T-helper 9 cell (primary cell): ENCODE results near the gene GRP.

Source experiments
- DNase-seq: peaks from one replicate; pipeline ENCODE4 v3.0.0-alpha.2; 2020

Gene GRP

DNA sequence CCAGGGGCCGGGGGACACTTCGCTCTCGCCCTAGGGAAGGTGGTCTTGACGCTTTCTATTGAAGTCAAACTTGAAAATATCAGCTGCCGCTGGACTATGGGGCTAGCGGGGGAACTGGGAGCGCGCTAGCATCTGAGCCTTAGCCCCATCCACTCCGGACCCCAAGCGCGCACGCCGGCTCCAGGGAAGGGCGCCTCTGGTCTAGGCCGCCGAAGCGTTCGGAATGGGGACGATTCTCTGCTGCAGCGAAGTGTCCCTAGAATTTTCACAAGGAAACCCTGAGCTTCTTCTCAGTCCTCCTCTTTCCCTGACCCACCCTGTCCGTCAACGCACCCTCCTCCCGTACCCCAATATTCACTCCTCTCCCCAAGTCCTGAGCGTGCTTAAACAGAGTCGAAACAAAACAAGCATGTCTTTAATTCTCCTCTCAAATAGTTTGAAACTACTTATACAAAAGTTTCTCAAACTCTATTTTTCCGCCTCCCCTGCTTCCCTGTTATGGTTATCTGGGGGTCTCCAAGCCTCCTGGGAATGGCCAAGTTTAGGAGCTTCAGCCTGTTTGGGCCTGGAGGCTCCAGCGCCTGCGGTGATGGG, 48.3 kb downstream of the GRP start:
- no peak for DNase-seq

DNA sequence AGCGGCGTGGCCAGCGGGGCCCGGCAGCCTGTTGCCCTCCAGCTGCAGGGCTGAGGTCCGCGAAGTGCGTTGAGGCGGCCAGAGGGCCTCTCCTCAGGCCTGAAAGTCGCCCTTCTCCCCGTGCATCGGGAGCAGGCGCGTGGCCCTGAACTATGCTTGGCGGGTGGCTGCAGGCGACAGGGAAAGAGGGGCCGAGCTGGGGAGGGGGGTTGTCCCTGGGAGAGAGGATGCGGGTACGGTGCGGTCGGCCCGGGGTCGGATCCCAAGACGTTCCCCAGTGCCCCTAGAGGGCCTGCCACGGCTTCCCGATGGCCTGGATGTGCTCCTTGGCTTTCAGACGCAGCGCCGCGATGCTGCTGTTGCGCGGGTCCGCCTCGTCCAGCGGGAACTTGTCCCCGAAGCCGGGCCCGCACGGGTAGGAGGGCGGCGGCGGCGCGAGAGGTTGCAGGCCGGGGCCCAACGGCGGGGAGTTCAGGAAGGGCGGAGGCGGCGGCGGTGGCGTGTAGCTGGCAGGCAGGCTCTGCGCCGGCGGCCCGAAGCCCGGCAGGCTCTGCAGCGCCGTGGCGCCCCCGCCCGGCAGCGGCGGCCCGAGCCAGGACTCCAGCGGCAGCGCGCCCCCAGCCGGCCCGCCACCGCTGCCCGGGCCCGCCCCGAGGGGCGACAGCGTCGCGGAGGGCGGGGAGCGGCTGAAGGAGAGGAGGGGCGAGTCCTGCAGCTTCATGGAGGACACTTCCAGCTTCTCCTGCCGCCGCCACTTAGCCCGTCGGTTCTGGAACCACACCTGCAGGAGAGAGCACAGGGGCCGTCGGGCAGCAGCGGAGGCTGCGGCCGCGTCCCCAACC, 49.0 kb downstream of the GRP start:
- no peak for DNase-seq

DNA sequence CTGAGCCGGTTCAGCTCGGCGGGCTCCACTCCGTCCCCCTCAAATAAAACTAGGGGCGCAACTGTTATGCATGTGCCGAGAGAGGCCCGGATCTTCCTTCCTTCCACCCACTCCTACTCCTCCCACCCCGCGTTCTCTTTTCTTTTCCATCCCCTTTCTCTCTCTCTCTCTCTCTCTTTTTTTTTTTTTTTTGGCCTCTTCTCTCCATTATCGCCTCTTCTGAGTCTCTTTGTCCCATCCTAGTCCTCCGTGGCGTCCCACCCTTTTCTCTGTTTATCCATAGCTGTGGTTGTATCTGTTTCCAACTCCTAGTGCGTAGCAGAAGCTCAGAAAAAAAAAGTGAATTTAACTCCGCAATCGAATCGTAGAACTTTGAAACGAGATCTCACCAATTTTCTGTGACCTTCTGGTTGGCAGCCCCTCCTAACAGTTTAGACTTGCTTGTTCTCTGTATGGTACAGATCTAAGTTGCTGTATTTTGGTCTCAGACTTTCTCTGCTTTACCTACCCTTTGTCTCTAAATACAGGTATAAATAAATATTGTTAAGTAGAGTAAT, 49.7 kb downstream of the GRP start:
- no peak for DNase-seq

DNA sequence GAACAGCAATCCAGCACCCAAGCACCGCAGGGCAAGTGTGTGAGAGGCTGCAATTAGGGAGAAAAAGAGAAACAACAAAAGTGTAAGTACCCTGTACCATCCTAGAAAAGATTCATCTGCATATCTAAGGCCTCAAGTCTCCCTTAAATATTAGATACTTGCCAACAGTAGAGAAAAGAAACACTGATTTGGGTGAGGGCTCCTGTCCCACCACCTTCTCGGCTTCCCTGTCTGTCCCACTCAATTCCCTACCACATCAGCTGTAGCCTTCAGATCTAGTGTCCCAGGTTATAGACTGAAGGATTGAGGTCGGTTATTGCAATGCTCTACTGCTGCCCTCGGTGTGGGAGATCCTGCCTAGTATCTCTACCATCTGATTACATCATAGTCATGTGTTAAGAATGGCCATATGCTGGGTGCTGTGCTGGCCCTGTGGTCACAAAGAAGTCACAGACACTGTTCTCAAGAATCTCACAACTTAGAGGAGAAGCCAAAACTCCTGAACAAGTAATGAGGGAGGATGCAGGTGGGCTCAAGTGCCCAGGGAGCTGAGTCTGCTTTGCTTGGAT, 50.8 kb downstream of the GRP start:
- no peak for DNase-seq

DNA sequence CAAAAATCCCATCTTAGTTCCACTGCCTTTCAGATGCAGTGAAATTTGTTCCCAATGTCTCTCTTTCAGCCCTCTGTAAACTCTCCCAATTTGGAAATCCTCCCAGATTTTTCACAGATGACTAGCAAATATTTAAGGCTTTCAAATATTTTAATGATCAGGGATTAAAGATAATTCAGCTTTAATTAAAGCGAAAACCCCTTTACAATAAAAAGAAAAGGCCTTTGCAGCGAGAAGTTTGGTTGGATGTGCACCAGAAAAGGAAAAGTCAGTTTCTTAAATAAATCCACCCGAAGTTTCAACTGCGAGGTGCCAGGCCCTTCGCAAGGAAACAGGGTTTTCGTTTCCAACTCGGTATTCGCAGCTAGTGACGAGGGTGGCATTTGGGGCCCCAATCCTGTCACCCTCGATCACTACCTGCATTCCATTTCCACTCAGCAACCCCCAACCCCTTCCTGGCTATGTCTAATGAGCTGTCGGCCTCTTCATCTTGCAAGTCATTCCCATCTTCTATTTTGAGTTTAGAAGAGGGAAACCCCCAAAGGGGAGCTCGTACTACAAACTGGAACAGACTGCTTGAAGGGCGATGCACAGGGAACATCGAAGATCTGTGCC, 51.8 kb downstream of the GRP start:
- no peak for DNase-seq

DNA sequence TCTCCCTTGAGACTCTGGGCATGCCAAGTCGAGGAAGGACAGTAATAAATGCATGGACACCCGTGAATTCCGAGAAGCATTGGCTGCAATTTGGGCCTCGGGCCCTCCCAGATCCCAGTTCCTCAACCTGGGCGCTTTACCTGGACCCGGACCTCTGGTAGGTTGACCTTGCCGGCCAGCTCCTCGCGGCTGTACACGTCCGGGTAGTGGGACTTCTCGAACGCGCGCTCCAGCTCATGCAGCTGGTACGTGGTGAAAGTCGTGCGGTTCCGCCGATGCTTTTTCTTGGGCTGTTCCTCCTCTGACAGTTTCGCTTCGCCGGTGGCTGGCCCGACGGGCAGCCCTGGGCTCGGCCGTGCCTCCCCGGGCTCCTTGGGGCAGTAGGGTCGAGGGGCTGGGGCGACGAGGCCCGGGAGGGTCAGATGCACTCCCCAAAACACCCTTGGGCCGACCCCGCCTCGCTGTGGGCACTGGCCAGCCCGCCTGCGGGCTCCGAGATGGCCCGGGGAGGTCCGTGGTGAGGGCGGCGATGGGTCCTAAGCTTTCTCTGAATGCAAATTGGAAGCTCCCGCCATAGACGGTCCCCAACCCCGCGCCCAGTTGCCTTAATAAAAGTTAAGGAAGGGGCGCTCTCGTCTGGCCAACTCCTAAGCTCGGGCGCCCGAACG, 52.4 kb downstream of the GRP start:
- no peak for DNase-seq

DNA sequence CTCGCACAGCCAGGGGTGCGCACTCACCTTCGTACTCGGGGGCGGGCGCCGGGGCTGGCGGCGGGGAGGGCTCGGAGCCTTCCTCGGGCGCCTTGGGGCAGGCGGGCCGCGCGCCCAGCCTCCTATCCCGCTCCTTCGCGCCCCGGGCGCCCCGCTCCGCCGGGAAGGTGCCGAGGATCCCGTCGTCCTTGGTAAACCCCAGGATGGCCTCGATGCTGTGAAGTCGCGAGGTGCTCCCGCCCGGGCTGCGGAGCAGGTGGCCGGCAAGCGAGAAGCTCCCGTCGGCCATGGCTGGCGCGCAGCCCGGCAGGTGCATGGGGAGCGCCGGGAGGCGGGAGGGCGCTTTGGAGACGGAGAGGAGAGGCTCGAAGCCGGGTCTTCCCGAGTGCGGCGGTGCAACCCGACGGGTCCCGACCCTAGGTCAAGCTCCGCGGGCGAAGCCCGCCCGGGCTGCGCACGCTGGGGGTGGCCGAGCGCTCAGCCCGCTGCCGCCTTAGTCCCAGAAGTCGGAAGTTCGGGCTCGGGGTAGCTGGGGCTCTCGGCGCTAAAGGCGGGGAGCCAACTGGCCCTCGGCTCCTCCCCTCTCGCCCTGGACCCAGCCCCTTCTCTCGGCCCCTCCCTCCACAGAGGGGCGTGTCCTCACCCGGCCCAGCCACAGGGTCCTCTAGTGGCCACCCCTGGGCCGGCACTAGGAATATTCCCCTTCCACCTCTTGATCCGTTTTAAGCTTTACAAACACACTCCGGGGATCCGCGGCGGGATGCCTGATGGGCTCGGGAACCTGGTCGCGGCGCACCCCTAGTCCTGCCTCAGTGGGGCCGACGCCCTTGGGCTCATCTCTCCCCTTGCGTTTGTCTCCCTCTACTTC, 53.2 kb downstream of the GRP start, which contains the start of gene RAX:
TSS of gene RAX (minus strand) at position 564 of the 868 bp plus-strand sequence. CDS start at position 316, 248 bp downstream.
- no peak for DNase-seq

DNA sequence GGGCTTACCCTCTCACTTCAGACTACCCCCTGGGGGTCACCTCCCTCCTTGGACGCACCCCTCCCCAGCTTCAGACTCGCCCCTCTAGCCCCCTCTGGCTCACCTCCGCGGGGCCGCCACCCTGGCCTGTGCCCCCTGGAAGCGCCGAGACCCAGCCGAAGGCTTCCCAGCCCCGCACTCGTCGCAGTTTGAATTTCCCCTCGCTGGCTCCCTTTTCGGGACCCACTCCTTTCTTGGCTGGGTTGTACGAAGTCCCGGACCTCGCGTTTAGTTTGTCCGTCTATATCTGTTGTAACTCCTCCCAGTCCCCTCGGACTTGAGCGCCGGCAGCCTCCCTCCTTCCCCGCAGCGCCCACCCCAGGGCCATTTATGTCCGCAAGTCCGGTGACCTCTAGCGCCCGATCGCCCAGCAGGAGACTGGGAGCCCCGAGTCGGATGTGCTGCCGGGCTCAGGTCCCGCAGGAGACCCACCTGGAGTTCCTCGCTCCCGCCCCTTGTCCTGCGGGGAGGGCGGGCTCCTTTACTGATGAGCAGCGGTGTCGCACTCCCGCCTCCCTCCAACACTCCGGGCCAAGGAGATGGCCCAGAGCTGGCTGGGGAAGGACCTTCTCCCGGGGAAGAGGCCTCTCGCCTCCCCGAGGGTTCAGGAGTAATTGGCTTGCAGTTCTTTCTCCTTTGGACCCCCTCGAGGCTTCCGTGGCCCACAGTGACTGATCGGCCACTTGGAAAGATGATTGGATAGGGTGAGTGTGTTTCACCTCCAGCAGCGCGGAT, 54.0 kb downstream of the GRP start:
- DNase-seq, result no peak

DNA sequence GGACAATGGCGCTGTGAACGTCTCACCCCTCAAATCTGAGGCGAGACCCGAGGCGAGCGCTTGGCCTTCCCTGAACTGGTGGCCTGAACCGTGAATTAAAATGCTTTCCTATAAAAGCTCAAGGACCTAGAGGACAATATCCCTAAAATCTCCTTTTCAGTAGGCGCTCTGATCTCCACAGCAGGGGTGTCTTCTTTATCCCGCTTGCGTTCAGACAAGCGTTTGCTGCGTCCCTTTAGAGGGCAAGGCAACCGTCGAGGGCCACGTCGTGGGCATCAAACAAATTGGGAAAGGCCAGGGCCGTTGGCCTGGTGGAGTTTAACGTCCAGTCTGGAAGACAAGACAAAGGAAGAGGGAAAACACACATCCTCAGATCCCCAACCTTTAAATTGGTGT, 54.6 kb downstream of the GRP start:
- no peak for DNase-seq

DNA sequence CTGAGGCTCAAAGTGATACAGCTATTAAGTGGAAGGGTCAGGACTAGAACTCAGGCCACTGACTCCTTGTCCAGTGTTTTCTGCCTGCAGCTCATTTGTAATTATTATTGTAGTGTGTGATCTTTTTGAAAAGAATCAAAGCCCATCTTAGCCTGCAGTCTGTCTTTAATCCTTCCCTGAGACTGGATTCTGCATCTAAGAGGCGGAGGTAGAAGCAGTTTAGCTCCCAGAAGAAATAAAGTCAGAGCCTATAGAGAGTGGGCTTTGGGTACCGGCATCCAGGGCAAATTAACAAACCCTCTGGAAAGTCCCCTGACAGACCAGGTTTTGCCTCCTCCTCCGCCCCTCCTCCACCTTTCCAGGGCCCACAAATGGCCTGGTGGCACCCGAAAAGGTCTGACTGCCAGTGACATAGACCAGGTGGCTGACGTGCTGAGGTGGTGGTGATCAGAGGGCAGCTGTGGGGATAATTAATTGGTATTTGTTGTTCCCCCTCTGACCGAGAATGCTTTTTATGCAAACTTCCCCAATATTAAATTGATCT, 55.5 kb downstream of the GRP start:
- no peak for DNase-seq

DNA sequence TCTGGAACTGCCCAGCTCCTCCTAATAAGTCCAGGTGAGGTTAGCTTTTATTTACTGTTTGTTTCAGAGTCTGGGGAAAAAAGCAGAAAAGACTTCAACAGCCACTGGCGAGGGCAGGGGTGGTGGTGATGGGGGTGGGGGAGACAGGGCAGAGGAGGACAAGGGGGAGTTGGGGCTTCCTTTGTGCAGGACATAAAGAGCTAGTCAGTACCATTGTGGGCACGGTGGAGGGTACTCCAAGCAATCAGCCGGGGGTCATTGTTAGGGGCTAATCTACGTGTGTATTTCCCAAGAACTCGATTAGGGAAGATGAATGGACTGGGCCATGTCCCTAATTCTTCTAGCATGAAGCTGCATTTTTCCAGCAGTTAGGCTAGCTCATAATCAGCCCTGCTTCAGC, 56.1 kb downstream of the GRP start:
- DNase-seq, result no peak

DNA sequence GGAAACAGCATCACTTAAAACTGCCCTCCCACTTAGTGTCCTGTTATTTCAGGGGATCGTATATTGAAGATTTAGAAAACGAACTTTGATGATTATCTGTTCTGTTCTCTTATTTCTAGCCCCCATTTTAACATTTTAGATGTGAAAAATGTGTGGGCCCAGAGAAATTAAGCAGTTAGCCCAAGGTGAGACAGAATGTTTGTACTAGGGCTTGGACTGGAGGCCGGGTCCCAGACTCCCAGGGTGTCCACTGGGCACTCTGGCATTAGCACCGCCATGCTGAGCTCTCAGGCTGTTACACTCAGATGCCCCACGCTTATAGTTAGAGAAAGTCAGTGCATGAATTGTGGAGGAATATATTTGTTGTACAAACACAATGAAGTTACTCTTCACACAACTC, 58.8 kb downstream of the GRP start:
- no peak for DNase-seq

DNA sequence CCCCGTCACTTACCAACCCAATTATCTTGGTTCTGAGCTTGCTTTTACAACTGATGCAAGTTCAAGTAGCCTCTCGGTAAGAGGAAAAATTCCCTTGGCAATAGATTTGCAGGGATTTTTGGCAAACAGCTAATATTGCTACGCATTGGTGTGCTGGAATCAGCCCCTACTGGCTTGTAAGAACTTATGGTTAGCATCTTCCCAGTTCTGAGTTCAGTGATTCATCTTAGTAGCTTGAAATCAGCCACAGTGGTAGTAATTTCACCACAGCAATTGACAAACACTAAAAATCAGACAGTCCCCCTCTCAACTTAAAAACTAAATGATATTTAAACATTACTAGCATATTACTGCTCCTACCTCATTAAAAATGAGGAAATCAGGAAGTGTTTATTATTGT, 59.2 kb downstream of the GRP start:
- DNase-seq, result no peak

DNA sequence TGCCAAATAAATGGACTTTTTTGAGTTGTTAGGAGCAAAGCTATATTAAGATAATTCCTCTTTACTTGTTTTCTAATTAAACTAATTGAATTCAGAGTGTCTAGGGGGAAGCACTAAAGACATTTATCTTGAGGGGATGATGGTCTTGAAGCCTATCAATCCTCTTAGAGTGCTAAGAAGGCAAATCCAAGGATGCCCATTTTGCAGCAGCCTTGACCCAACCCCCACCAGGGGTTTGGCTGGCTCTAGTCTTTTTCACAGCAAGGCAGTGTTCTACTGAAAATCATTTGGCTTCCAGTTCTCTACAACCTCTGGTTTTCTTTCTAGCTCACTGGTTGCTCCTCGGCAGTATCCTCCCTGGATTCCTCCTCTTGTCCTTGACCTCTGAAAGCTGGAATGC, 59.8 kb downstream of the GRP start:
- no peak for DNase-seq
